K562 (cell line): ENCODE data around the gene NEU3. TPM values are rescaled to one million over a fixed set of nuclear protein-coding genes. Genes with fewer than 3 reads are reported as not detected.

Experiments
- ARID1B ChIP-seq: fragments of 450-650 bp; IDR thresholded peaks from 2 replicates; pipeline ENCODE4 v1.6.1; 2016; ENCODE audit warnings: antibody characterized with exemption, mild to moderate bottlenecking, inconsistent platforms
- NEUROD1 ChIP-seq: fragments of 150-350 bp; IDR thresholded peaks from 2 replicates; pipeline ENCODE4 v1.6.1; 2014; ENCODE audit warnings: borderline replicate concordance, low read length, low read depth; ENCODE audit not compliant: partially characterized antibody
- SP2 ChIP-seq: IDR thresholded peaks from 2 replicates; pipeline ENCODE4 v1.6.1; 2011; ENCODE audit warnings: mild to moderate bottlenecking, low read depth, low read length, moderate library complexity; ENCODE audit not compliant: poor library complexity, severe bottlenecking; ENCODE audit errors: extremely low read depth
- TCF3 ChIP-seq: sonication (generic); formaldehyde crosslinking; IDR thresholded peaks from 2 replicates; pipeline ENCODE4 v1.4.0; 2020; ENCODE audit warnings: mild to moderate bottlenecking, missing genetic modification reagents
- TEAD1 ChIP-seq, 2 experiments: fragments of 450-650 bp in 1 of 2; sonication (generic) in 1 of 2; formaldehyde crosslinking; IDR thresholded peaks; 2 replicates each; pipeline versions ENCODE4 v1.4.0 to v1.8.0; 2020 to 2022; ENCODE audit warnings: mild to moderate bottlenecking in 2 of 2, missing genetic modification reagents in 1 of 2
- ZC3H8 ChIP-seq: fragments of 450-650 bp; IDR thresholded peaks from 2 replicates; pipeline ENCODE4 v1.6.1; 2017
- ZFX ChIP-seq: sonication (generic); formaldehyde crosslinking; IDR thresholded peaks from 2 replicates; pipeline ENCODE4 v1.8.0; 2022; ENCODE audit warnings: mild to moderate bottlenecking, missing genetic modification reagents, moderate library complexity
- ZNF12 ChIP-seq: sonication (generic); formaldehyde crosslinking; IDR thresholded peaks from 2 replicates; pipeline ENCODE4 v1.4.0; 2020; ENCODE audit warnings: mild to moderate bottlenecking, missing genetic modification reagents
- ZNF766 ChIP-seq: fragments of 200-800 bp; sonication (Bioruptor generic); conservative IDR thresholded peaks from 2 replicates; pipeline ENCODE4 v1.6.1; 2016; ENCODE audit warnings: missing genetic modification characterization, missing compliant biosample characterization
- polyA plus RNA-seq, 8 experiments: library from polyadenylated mRNA; depleted of rRNA in 4 of 8; stranded (reverse) in 5 of 8; unstranded in 3 of 8; fragments of >200 nt; fragmentation: Nextera tagmentation in 2 of 8; fragmentation: Illumina TruSeq in 1 of 8; extraction: Ambion mirVana in 2 of 8; extraction: Trizol in 1 of 8; gene quantifications; 2 replicates each; pipeline versions ENCODE4 v1.2.1 to v1.2.3, GENCODE V29; 2011 to 2014; ENCODE audit warnings: inconsistent platforms in 1 of 8, missing spikeins in 1 of 8
- total RNA-seq, 7 experiments: library from RNA; depleted of rRNA in 6 of 7; stranded (reverse); fragments of >200 nt in 6 of 7; fragmentation: Illumina TruSeq in 2 of 7; extraction: Trizol in 2 of 7; gene quantifications; 2 replicates each; pipeline versions ENCODE4 v1.2.1 to v1.2.3, GENCODE V29; 2011 to 2021; ENCODE audit warnings: low replicate concordance in 1 of 7
- TF ChIP-seq, protein P1 (sequence below): sonication (generic); formaldehyde crosslinking; IDR thresholded peaks from 2 replicates; pipeline ENCODE4 v1.8.0; 2023; ENCODE audit warnings: mild to moderate bottlenecking, missing genetic modification reagents
- TF ChIP-seq, protein P2 (sequence below): fragments of 250-450 bp; sonication (Bioruptor Pico); IDR thresholded peaks from 2 replicates; pipeline ENCODE4 v1.5.0; 2022; ENCODE audit warnings: mild to moderate bottlenecking
- TF ChIP-seq, protein P3 (sequence below): fragments of 450-650 bp; formaldehyde crosslinking; IDR thresholded peaks from 2 replicates; pipeline ENCODE4 v1.4.0; 2020; ENCODE audit warnings: mild to moderate bottlenecking, moderate library complexity
- TF ChIP-seq, protein P4 (sequence below): fragments of 450-650 bp; IDR thresholded peaks from 2 replicates; pipeline ENCODE4 v1.7.1; 2018; ENCODE audit warnings: mild to moderate bottlenecking, low read depth; ENCODE audit not compliant: partially characterized antibody
- TF ChIP-seq, protein P5 (sequence below): fragments of 450-650 bp; IDR thresholded peaks from 2 replicates; pipeline ENCODE4 v1.6.1; 2016; ENCODE audit warnings: antibody characterized with exemption

Gene NEU3
- total and polyA plus RNA-seq, 9 of the 15 experiments (the other 6 are each of a cell fraction or from before 2014, with no cell fraction given) = 6.2 to 41.3 (median 31.1) TPM

DNA sequence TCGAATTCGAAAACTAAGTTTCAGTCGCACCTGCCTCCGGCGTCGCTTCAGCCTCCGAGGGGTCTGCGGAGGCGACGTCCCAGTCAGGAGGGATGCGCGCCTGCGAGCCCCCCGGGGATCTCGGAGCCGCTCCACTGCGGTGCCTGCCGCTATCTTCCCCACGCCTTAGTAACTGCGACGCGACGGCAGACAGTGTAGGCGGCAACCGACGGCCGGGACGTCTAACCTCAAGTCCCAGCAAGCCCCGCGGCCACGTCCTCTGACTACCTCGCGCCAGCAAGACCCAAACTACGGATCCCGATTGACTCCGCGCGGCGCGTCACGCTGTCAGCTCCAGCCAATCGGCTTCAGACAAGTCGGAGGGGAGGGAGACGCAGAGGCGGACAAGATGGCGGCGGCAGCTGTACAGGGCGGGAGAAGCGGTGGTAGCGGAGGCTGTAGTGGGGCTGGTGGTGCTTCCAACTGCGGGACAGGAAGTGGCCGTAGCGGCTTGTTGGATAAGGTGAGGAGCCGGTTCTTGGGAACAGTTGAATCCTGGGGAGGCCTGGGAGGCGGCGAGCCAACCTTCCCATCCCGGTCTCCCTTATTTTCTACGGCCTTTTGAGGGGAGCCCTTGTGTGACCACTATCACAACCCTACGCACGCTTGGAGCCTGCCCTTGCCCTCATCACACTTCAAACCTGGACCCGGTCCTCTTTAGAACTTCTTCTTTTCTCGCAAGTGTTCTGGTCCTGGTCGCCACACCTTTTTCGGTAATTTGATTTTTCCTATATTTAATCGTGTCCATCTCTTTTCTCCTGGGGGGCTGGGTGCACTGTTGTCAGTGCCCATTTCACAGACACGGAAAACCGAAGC, 39.6 kb upstream of the NEU3 start, which contains the start of the genes SPCS2 and XRRA1 (continued):
- TF ChIP-seq, protein P1, sequence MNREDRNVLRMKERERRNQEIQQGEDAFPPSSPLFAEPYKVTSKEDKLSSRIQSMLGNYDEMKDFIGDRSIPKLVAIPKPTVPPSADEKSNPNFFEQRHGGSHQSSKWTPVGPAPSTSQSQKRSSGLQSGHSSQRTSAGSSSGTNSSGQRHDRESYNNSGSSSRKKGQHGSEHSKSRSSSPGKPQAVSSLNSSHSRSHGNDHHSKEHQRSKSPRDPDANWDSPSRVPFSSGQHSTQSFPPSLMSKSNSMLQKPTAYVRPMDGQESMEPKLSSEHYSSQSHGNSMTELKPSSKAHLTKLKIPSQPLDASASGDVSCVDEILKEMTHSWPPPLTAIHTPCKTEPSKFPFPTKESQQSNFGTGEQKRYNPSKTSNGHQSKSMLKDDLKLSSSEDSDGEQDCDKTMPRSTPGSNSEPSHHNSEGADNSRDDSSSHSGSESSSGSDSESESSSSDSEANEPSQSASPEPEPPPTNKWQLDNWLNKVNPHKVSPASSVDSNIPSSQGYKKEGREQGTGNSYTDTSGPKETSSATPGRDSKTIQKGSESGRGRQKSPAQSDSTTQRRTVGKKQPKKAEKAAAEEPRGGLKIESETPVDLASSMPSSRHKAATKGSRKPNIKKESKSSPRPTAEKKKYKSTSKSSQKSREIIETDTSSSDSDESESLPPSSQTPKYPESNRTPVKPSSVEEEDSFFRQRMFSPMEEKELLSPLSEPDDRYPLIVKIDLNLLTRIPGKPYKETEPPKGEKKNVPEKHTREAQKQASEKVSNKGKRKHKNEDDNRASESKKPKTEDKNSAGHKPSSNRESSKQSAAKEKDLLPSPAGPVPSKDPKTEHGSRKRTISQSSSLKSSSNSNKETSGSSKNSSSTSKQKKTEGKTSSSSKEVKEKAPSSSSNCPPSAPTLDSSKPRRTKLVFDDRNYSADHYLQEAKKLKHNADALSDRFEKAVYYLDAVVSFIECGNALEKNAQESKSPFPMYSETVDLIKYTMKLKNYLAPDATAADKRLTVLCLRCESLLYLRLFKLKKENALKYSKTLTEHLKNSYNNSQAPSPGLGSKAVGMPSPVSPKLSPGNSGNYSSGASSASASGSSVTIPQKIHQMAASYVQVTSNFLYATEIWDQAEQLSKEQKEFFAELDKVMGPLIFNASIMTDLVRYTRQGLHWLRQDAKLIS (CRISPR knock-in tag) = peak; percentile 75; the same call in 1 of the 2 replicates
- TF ChIP-seq, protein P2, sequence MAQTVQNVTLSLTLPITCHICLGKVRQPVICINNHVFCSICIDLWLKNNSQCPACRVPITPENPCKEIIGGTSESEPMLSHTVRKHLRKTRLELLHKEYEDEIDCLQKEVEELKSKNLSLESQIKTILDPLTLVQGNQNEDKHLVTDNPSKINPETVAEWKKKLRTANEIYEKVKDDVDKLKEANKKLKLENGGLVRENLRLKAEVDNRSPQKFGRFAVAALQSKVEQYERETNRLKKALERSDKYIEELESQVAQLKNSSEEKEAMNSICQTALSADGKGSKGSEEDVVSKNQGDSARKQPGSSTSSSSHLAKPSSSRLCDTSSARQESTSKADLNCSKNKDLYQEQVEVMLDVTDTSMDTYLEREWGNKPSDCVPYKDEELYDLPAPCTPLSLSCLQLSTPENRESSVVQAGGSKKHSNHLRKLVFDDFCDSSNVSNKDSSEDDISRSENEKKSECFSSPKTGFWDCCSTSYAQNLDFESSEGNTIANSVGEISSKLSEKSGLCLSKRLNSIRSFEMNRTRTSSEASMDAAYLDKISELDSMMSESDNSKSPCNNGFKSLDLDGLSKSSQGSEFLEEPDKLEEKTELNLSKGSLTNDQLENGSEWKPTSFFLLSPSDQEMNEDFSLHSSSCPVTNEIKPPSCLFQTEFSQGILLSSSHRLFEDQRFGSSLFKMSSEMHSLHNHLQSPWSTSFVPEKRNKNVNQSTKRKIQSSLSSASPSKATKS (CRISPR knock-in tag) = no peak
- TF ChIP-seq, protein P3, sequence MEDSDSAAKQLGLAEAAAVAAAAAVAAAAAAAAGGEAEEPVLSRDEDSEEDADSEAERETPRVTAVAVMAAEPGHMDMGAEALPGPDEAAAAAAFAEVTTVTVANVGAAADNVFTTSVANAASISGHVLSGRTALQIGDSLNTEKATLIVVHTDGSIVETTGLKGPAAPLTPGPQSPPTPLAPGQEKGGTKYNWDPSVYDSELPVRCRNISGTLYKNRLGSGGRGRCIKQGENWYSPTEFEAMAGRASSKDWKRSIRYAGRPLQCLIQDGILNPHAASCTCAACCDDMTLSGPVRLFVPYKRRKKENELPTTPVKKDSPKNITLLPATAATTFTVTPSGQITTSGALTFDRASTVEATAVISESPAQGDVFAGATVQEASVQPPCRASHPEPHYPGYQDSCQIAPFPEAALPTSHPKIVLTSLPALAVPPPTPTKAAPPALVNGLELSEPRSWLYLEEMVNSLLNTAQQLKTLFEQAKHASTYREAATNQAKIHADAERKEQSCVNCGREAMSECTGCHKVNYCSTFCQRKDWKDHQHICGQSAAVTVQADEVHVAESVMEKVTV (CRISPR knock-in tag) = no peak
- TF ChIP-seq SP2 (no peak), ZC3H8 (no peak), ZFX (CRISPR knock-in tag) (peak; percentile 100), TEAD1 (CRISPR knock-in tag; IDR thresholded peaks at IDR 0.05) (peak in 1 of 2 experiments; percentile 84; a peak in 2 of 4 replicates), ZNF12 (CRISPR knock-in tag) (peak; percentile 70), TCF3 (CRISPR knock-in tag) (no peak; the same call in 1 of the 2 replicates), ARID1B (peak; percentile 37; the same call in 1 of the 2 replicates), ZNF766 (CRISPR knock-in tag) (peak; percentile 84), NEUROD1 (peak; percentile 15)
- TF ChIP-seq, protein P4, sequence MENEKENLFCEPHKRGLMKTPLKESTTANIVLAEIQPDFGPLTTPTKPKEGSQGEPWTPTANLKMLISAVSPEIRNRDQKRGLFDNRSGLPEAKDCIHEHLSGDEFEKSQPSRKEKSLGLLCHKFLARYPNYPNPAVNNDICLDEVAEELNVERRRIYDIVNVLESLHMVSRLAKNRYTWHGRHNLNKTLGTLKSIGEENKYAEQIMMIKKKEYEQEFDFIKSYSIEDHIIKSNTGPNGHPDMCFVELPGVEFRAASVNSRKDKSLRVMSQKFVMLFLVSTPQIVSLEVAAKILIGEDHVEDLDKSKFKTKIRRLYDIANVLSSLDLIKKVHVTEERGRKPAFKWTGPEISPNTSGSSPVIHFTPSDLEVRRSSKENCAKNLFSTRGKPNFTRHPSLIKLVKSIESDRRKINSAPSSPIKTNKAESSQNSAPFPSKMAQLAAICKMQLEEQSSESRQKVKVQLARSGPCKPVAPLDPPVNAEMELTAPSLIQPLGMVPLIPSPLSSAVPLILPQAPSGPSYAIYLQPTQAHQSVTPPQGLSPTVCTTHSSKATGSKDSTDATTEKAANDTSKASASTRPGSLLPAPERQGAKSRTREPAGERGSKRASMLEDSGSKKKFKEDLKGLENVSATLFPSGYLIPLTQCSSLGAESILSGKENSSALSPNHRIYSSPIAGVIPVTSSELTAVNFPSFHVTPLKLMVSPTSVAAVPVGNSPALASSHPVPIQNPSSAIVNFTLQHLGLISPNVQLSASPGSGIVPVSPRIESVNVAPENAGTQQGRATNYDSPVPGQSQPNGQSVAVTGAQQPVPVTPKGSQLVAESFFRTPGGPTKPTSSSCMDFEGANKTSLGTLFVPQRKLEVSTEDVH = no peak
- TF ChIP-seq, protein P5, sequence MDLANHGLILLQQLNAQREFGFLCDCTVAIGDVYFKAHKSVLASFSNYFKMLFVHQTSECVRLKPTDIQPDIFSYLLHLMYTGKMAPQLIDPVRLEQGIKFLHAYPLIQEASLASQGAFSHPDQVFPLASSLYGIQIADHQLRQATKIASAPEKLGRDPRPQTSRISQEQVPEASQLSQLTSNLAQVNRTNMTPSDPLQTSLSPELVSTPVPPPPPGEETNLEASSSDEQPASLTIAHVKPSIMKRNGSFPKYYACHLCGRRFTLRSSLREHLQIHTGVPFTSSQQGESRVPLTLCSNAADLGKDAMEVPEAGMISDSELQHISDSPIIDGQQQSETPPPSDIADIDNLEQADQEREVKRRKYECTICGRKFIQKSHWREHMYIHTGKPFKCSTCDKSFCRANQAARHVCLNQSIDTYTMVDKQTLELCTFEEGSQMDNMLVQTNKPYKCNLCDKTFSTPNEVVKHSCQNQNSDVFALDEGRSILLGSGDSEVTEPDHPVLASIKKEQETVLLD = peak; percentile 85
